Measurements from ENCODE around the gene LAIR2. TPM values are rescaled to one million over a fixed set of nuclear protein-coding genes. Genes with fewer than 3 reads are reported as not detected.

The LAIR2 gene
- total and polyA plus RNA-seq, 4 donors: 0.19 to 0.24 TPM; not detected in 2

DNA sequence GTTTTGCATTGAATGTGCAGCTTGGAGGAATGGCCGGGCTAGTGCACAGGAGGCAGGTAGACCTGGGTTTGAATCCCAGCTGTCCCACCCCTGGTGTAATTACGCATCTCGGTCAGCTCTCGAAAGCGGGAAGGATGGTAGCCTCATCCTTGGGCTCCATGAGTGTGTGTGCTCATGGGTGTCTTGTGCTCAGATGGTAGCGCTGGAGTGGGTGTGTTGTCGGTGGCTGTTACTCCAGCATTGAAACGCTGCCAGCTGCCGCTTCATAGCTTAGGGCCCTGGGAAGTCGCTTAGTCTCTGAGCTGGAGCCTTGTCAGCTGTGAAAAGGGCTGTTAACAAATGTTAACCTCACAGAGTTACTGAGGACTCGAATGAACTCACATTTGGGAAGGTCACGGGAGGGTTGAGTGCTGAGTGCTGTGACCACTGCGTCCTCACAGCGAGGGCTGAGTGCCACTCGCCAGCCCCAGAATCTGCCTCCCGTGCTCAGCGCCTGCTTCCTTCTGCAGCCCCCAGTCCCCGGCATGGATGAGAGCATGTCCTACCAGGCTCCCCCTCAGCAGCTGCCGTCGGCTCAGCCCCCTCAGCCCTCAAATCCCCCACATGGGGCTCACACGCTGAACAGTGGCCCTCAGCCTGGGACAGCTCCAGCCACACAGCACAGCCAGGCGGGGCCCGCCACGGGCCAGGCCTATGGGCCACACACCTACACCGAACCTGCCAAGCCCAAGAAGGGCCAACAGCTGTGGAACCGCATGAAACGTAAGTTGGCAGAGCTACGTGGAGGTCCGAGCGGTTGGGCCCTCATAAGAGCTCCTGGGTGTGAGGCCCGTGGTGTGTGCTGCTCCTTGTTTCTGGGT is 48.5 kb upstream of the LAIR2 start:
- no peak for DNase-seq (ENCODE audit: low spot score)

GRCh38 chr19:54454781-54455675 is 47.6 kb upstream of the LAIR2 start:
- 97% methylated on average over 33 of the region's 33 CpGs for WGBS

More for the DNA sequence above, 48.5 kb upstream of the LAIR2 start:
- no peak overlapping the region for H3K4me3 ChIP-seq (ENCODE audit: low read depth in 1 of 3, low read length in 3 of 3)
- TF ChIP-seq MAX (IDR thresholded peaks at IDR 0.05) (no peak), RXRA (IDR thresholded peaks at IDR 0.05) (no peak), YY1 (IDR thresholded peaks at IDR 0.05) (no peak), RAD21 (IDR thresholded peaks at IDR 0.05) (no peak), JUND (IDR thresholded peaks at IDR 0.05) (no peak), NR2F2 (IDR thresholded peaks at IDR 0.05) (no peak), ATF3 (IDR thresholded peaks at IDR 0.05) (no peak)
- 97% methylated on average over 31 of the region's 31 CpGs for WGBS
- no peak overlapping the region for H3K27ac ChIP-seq (ENCODE audit: low read depth in 1 of 2, low read length in 2 of 2)
- no peaks in the 10 kb centered on the region for H3K27me3 ChIP-seq (ENCODE audit: control insufficient read depth in 4 of 4, insufficient read depth in 4 of 4, low read length in 3 of 4)
- H3K9ac ChIP-seq (ENCODE audit: low read depth in 1 of 2, low read length in 2 of 2): no peak overlapping the region
- H3K36me3 ChIP-seq (ENCODE audit: control insufficient read depth in 4 of 4, insufficient read depth in 3 of 4, low read depth in 1 of 4, low read length in 3 of 4): peaks cover 47 to 74% (median 64%) of the 10 kb centered on the region in 4 donors
- peaks cover 3 to 20% (median 18%) of the 10 kb centered on the region in 4 donors for H3K4me1 ChIP-seq (ENCODE audit: control insufficient read depth in 4 of 4, insufficient read depth in 4 of 4, low read length in 3 of 4)
- no peaks in the 10 kb centered on the region for H3K9me3 ChIP-seq (ENCODE audit: control insufficient read depth in 4 of 4, low read length in 3 of 4)

More at GRCh38 chr19:54454781-54455675, 47.6 kb upstream of the LAIR2 start:
- H3K27me3 ChIP-seq (ENCODE audit: control insufficient read depth in 4 of 4, insufficient read depth in 4 of 4, low read length in 3 of 4): no peaks in the 10 kb centered on the region
- H3K27ac ChIP-seq (ENCODE audit: low read depth in 1 of 2, low read length in 2 of 2): no peak overlapping the region
- no peak for DNase-seq (ENCODE audit: low spot score)
- H3K9ac ChIP-seq (ENCODE audit: low read depth in 1 of 2, low read length in 2 of 2): no peak overlapping the region
- peaks cover 3 to 15% (median 15%) of the 10 kb centered on the region in 4 donors for H3K4me1 ChIP-seq (ENCODE audit: control insufficient read depth in 4 of 4, insufficient read depth in 4 of 4, low read length in 3 of 4)
- TF ChIP-seq EGR1 (IDR thresholded peaks at IDR 0.05; ENCODE audit: low read depth in 2 of 2) (no peak), FOXA2 (IDR thresholded peaks at IDR 0.05) (no peak), GABPA (IDR thresholded peaks at IDR 0.05 in 1 of 2, conservative IDR thresholded peaks at IDR 0.05 in 1 of 2) (no peak), JUND (IDR thresholded peaks at IDR 0.05) (no peak), RXRA (IDR thresholded peaks at IDR 0.05) (no peak), MAX (IDR thresholded peaks at IDR 0.05) (no peak), TAF1 (conservative IDR thresholded peaks at IDR 0.05) (no peak), ATF3 (IDR thresholded peaks at IDR 0.05) (no peak), RAD21 (IDR thresholded peaks at IDR 0.05) (no peak), NR2F2 (IDR thresholded peaks at IDR 0.05) (no peak), HNF4G (IDR thresholded peaks at IDR 0.05) (no peak), YY1 (IDR thresholded peaks at IDR 0.05) (no peak), FOXA1 (IDR thresholded peaks at IDR 0.05) (no peak), HNF4A (conservative IDR thresholded peaks at IDR 0.05) (no peak), SP1 (IDR thresholded peaks at IDR 0.05) (no peak)
- TF ChIP-seq, protein P1, sequence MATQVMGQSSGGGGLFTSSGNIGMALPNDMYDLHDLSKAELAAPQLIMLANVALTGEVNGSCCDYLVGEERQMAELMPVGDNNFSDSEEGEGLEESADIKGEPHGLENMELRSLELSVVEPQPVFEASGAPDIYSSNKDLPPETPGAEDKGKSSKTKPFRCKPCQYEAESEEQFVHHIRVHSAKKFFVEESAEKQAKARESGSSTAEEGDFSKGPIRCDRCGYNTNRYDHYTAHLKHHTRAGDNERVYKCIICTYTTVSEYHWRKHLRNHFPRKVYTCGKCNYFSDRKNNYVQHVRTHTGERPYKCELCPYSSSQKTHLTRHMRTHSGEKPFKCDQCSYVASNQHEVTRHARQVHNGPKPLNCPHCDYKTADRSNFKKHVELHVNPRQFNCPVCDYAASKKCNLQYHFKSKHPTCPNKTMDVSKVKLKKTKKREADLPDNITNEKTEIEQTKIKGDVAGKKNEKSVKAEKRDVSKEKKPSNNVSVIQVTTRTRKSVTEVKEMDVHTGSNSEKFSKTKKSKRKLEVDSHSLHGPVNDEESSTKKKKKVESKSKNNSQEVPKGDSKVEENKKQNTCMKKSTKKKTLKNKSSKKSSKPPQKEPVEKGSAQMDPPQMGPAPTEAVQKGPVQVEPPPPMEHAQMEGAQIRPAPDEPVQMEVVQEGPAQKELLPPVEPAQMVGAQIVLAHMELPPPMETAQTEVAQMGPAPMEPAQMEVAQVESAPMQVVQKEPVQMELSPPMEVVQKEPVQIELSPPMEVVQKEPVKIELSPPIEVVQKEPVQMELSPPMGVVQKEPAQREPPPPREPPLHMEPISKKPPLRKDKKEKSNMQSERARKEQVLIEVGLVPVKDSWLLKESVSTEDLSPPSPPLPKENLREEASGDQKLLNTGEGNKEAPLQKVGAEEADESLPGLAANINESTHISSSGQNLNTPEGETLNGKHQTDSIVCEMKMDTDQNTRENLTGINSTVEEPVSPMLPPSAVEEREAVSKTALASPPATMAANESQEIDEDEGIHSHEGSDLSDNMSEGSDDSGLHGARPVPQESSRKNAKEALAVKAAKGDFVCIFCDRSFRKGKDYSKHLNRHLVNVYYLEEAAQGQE (IDR thresholded peaks at IDR 0.05): no peak
- TF ChIP-seq, protein P2, sequence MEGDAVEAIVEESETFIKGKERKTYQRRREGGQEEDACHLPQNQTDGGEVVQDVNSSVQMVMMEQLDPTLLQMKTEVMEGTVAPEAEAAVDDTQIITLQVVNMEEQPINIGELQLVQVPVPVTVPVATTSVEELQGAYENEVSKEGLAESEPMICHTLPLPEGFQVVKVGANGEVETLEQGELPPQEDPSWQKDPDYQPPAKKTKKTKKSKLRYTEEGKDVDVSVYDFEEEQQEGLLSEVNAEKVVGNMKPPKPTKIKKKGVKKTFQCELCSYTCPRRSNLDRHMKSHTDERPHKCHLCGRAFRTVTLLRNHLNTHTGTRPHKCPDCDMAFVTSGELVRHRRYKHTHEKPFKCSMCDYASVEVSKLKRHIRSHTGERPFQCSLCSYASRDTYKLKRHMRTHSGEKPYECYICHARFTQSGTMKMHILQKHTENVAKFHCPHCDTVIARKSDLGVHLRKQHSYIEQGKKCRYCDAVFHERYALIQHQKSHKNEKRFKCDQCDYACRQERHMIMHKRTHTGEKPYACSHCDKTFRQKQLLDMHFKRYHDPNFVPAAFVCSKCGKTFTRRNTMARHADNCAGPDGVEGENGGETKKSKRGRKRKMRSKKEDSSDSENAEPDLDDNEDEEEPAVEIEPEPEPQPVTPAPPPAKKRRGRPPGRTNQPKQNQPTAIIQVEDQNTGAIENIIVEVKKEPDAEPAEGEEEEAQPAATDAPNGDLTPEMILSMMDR (IDR thresholded peaks at IDR 0.05; ENCODE audit: low read depth, low read length, missing input control): no peak
- TF ChIP-seq, protein P3, sequence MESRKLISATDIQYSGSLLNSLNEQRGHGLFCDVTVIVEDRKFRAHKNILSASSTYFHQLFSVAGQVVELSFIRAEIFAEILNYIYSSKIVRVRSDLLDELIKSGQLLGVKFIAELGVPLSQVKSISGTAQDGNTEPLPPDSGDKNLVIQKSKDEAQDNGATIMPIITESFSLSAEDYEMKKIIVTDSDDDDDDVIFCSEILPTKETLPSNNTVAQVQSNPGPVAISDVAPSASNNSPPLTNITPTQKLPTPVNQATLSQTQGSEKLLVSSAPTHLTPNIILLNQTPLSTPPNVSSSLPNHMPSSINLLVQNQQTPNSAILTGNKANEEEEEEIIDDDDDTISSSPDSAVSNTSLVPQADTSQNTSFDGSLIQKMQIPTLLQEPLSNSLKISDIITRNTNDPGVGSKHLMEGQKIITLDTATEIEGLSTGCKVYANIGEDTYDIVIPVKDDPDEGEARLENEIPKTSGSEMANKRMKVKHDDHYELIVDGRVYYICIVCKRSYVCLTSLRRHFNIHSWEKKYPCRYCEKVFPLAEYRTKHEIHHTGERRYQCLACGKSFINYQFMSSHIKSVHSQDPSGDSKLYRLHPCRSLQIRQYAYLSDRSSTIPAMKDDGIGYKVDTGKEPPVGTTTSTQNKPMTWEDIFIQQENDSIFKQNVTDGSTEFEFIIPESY (IDR thresholded peaks at IDR 0.05): no peak
- H3K4me3 ChIP-seq (ENCODE audit: low read depth in 1 of 3, low read length in 3 of 3): no peak overlapping the region
- H3K36me3 ChIP-seq (ENCODE audit: control insufficient read depth in 4 of 4, insufficient read depth in 3 of 4, low read depth in 1 of 4, low read length in 3 of 4): peaks cover 50 to 82% (median 69%) of the 10 kb centered on the region in 4 donors
- no peaks in the 10 kb centered on the region for H3K9me3 ChIP-seq (ENCODE audit: control insufficient read depth in 4 of 4, low read length in 3 of 4)

All from liver (tissue), 9 donors.